Subcutaneous adipose tissue (tissue), 4 donors: Measurements from ENCODE around the gene PTRH2. TPM values are rescaled to one million over a fixed set of nuclear protein-coding genes. Genes with fewer than 3 reads are reported as not detected.

Source experiments
- total RNA-seq, 4 donors: library from RNA; depleted of rRNA; stranded (reverse); fragments of >200 nt; gene quantifications; one replicate each; pipeline ENCODE4 v1.1.0, GENCODE V29; 2016
- TF ChIP-seq, protein P1 (sequence below): fragments of 450-650 bp; IDR thresholded peaks from one replicate; pipeline ENCODE4 v1.5.1; 2016; ENCODE audit warnings: low read depth, mild to moderate bottlenecking, control low read depth, antibody characterized with exemption, moderate library complexity

PTRH2 gene
- total RNA-seq, 4 donors from 2014 or later = 17.3 to 36.7 (median 32.4) TPM

DNA sequence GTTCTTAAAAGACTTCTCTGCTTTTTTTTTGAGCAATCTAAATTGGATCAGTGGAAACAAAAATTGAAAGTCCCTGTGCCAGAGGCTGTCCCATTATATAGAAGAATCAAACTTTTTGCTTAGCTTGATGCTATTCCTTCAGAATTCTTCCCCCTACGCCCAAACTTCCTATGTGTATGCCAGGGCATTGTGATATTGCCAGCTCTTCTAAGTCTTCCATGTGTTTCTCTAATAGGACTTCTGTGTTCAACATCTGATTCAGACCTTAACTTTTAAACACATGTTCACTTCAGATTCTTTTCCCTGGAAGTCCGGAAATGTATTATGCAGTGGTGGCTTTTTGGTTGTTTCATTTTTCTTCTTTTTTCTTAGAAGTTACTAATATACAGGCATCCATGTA lies 18.7 kb downstream of the PTRH2 start:
- TF ChIP-seq, protein P1, sequence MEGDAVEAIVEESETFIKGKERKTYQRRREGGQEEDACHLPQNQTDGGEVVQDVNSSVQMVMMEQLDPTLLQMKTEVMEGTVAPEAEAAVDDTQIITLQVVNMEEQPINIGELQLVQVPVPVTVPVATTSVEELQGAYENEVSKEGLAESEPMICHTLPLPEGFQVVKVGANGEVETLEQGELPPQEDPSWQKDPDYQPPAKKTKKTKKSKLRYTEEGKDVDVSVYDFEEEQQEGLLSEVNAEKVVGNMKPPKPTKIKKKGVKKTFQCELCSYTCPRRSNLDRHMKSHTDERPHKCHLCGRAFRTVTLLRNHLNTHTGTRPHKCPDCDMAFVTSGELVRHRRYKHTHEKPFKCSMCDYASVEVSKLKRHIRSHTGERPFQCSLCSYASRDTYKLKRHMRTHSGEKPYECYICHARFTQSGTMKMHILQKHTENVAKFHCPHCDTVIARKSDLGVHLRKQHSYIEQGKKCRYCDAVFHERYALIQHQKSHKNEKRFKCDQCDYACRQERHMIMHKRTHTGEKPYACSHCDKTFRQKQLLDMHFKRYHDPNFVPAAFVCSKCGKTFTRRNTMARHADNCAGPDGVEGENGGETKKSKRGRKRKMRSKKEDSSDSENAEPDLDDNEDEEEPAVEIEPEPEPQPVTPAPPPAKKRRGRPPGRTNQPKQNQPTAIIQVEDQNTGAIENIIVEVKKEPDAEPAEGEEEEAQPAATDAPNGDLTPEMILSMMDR = no peak

DNA sequence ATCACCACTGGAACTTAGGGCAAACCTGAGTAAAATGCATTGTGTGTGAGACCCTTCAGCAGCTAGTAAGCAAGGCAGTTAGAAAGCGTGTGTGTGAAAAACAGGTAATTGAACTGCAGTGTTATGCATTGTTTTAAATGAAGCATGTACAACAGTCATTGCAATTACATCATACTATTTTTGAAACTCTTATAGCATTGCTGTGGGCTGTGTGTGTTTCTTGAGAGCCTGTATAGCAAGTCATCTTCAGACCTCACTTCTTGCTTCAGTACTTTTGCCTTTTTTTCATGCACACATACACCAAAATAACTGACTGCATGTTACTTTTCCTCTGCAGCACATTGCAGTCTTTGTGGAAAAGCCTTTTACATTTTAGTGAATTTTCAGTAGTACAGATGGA lies 19.2 kb downstream of the PTRH2 start:
- TF ChIP-seq, protein P1 = no peak

DNA sequence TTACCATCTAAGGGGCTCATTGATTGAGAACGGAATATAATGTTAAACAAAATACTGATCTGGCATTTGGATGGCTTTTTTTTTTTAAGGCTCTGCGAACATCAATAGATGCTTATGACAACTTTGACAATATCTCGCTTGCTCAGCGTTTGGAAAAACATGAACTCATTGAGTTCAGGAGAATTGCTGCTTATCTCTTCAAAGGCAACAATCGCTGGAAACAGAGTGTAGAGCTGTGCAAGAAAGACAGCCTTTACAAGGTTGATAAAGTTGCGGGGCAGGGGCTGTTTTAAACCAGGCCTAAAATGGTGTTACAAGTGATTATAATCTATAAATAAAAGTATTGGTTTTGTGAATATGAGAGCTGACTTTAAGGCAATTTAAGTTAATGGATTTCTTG lies 22.3 kb downstream of the PTRH2 start:
- TF ChIP-seq, protein P1 = no peak

DNA sequence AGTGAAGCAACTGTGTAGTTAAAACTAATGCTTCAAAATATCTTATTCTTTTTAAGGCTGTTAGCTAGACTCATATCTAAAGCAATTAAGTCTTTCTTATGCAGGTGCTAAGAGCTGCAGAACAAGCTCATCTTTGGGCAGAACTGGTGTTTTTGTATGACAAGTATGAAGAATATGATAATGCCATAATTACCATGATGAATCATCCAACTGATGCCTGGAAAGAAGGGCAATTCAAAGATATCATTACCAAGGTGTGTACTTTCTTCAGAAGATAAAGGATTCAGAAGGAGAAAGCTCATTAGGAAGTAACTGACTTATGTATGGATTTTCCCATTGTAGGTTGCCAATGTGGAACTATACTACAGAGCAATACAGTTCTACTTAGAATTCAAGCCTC lies 23.9 kb downstream of the PTRH2 start:
- TF ChIP-seq, protein P1 = no peak

DNA sequence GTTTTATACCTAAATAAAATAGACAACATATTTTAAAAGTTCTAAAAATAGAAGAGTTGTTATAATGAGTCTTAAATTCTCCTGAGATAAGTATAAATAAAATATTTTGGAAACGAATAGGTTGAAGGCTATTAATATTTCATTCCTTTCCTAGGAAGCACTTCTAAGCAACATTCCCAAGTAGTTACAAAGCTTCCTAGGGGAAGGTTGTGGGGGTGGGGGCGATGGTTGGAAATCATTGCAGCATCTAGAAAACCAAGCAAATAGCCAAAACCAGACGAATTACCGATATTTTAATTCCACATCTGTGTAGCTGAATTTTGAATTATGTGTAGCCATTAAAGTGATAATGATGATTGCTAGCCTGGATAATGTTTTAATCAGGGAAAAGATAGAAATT lies 26.9 kb downstream of the PTRH2 start:
- TF ChIP-seq, protein P1 = no peak

DNA sequence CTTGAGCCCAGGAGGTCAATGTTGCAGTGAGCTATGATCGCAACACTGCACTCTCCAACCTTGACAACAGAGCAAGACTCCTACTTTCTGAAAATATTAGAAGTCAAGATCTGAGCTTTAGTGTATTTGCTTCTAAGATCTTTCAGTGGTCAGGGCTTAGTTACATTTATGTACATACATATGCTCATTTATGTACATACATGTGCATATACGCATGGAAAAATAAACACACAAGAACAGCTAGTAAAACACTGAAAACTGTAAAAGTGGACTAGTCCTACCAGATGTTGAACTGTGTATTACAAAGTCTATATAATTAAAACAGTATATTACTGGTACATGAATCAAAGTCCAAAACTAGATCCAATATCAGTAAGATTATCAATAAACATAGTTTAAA lies 28.3 kb downstream of the PTRH2 start:
- TF ChIP-seq, protein P1 = no peak

DNA sequence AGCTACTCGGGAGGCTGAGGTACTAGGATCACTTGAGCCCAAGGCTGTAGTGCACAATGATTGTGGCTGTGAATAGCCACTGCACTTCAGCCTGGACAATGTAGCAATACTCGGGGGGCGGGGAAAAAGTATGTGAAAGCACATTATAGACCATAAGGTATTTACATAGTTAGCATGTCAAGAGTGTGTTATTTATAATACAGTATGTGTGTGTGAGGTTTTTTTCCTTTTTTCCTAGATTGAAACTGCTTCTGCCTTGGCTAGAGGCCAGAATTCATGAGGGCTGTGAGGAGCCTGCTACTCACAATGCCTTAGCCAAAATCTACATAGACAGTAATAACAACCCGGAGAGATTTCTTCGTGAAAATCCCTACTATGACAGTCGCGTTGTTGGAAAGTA lies 30.5 kb downstream of the PTRH2 start:
- TF ChIP-seq, protein P1 = no peak
